HG02571 (cell line): ENCODE results near the gene VGLL3.

Experiments used
- ATAC-seq: cut with Tn5 transposase; IDR thresholded peaks from one replicate; pipeline ENCODE4 v1.9.1; 2021; ENCODE audit warnings: mild to moderate bottlenecking, moderate library complexity; ENCODE audit not compliant: unreplicated experiment

VGLL3 gene

GRCh38 chr3:86954747-86955146 lies 36.2 kb downstream of the VGLL3 start:
- no peak for ATAC-seq

- no peak for ATAC-seq
Measured at GRCh38 chr3:86954226-86954625, 36.7 kb downstream of the VGLL3 start.

- ATAC-seq, result no peak
Measured at GRCh38 chr3:86951322-86951721, 39.6 kb downstream of the VGLL3 start.

GRCh38 chr3:86950717-86951116 lies 40.2 kb downstream of the VGLL3 start:
- no peak for ATAC-seq

GRCh38 chr3:86949850-86950249 lies 41.1 kb downstream of the VGLL3 start:
- ATAC-seq, result no peak

- no peak for ATAC-seq
Measured at GRCh38 chr3:86948822-86949221, 42.1 kb downstream of the VGLL3 start.

- ATAC-seq, result no peak
Measured at GRCh38 chr3:86942206-86942605, 48.7 kb downstream of the VGLL3 start.

- no peak for ATAC-seq
Measured at GRCh38 chr3:86938416-86939105, 52.4 kb downstream of the VGLL3 start.

- no peak for ATAC-seq
Measured at GRCh38 chr3:86937306-86937791, 53.6 kb downstream of the VGLL3 start.

- no peak for ATAC-seq
Measured at GRCh38 chr3:86934851-86935250, 56.1 kb downstream of the VGLL3 start.

GRCh38 chr3:86930831-86931230 lies 60.1 kb downstream of the VGLL3 start:
- ATAC-seq, result no peak

GRCh38 chr3:86930181-86930580 lies 60.8 kb downstream of the VGLL3 start:
- no peak for ATAC-seq

- no peak for ATAC-seq
Measured at GRCh38 chr3:86929046-86929445, 61.9 kb downstream of the VGLL3 start.

GRCh38 chr3:86923071-86923491 lies 67.9 kb downstream of the VGLL3 start:
- no peak for ATAC-seq

GRCh38 chr3:86921971-86922680 lies 68.8 kb downstream of the VGLL3 start:
- ATAC-seq, result no peak

GRCh38 chr3:86914670-86915069 lies 76.3 kb downstream of the VGLL3 start:
- no peak for ATAC-seq

- no peak for ATAC-seq
Measured at GRCh38 chr3:86913160-86913559, 77.8 kb downstream of the VGLL3 start.

GRCh38 chr3:86895202-86895601 lies 95.7 kb downstream of the VGLL3 start:
- no peak for ATAC-seq

- no peak for ATAC-seq
Measured at GRCh38 chr3:86890741-86891396, 100.1 kb downstream of the VGLL3 start.
